Common myeloid progenitor, CD34-positive (primary cell): ENCODE results near the gene SZRD1.
"Not testable (repeated sequence)": the region's sequence is repeated elsewhere in the genome, so short reads cannot be mapped to it uniquely, and the experiment has no call there.

Experiments
- CTCF ChIA-PET: fragments of 350-600 bp; sonication (Branson Sonifier 250); formaldehyde crosslinking; loops from one replicate; lab custom pipeline; 2021; ENCODE audit warnings: antibody characterized with exemption; lab: Charles Lee
- POLR2A ChIA-PET: fragments of 350-600 bp; sonication (Branson Sonifier 250); formaldehyde crosslinking; loops from one replicate; lab custom pipeline; 2021; ENCODE audit warnings: antibody characterized with exemption; lab: Charles Lee
- DNase-seq, 3 donors: peaks; one replicate each; pipeline versions ENCODE4 v3.0.0 to v3.0.0-alpha.2; 2013
- H3K27ac ChIP-seq, 2 experiments: 1 replicate in 1 of 2; 2 replicates in 1 of 2; pipeline ENCODE4 v1.7.0; 2013; ENCODE audit warnings: inconsistent platforms in 2 of 2, low read length in 2 of 2, mild to moderate bottlenecking in 2 of 2, low read depth in 1 of 2, moderate library complexity in 1 of 2; ENCODE audit not compliant: severe bottlenecking in 2 of 2, insufficient read depth in 1 of 2, poor library complexity in 1 of 2
- H3K27me3 ChIP-seq, 5 experiments: replicated peaks in 2 of 5; 1 replicate in 3 of 5; 2 replicates in 2 of 5; pipeline versions ENCODE4 v1.6.1 to v1.7.0; 2013; ENCODE audit warnings: low read length in 4 of 5, mild to moderate bottlenecking in 2 of 5, moderate library complexity in 2 of 5, inconsistent platforms in 1 of 5; ENCODE audit not compliant: insufficient read depth in 5 of 5, control insufficient read depth in 4 of 5
- H3K36me3 ChIP-seq, 4 experiments: 1 replicate in 2 of 4; 2 replicates in 2 of 4; pipeline versions ENCODE4 v1.6.1 to v1.7.0; 2013; ENCODE audit warnings: low read length in 3 of 4, control low read depth in 1 of 4, mild to moderate bottlenecking in 1 of 4; ENCODE audit not compliant: control insufficient read depth in 4 of 4, insufficient read depth in 4 of 4
- H3K4me1 ChIP-seq, 4 experiments: 1 replicate in 3 of 4; 2 replicates in 1 of 4; pipeline versions ENCODE4 v1.6.1 to v1.7.1; 2013; ENCODE audit warnings: low read length in 3 of 4, mild to moderate bottlenecking in 3 of 4, control low read depth in 1 of 4, inconsistent platforms in 1 of 4, moderate library complexity in 1 of 4; ENCODE audit not compliant: control insufficient read depth in 4 of 4, insufficient read depth in 4 of 4; ENCODE audit errors: control extremely low read depth in 1 of 4
- H3K4me3 ChIP-seq, 7 experiments: 1 replicate in 4 of 7; 2 replicates in 3 of 7; pipeline versions ENCODE4 v1.5.1 to v1.7.0; 2013; ENCODE audit warnings: mild to moderate bottlenecking in 7 of 7, low read length in 6 of 7, moderate library complexity in 6 of 7, inconsistent platforms in 2 of 7, low read depth in 2 of 7, control low read depth in 1 of 7; ENCODE audit not compliant: insufficient read depth in 4 of 7, control insufficient read depth in 1 of 7; ENCODE audit errors: extremely low read depth in 1 of 7
- H3K9me3 ChIP-seq, 5 experiments: 1 replicate in 4 of 5; 2 replicates in 1 of 5; pipeline versions ENCODE4 v1.6.1 to v1.7.1; 2013; ENCODE audit warnings: low read length in 4 of 5, mild to moderate bottlenecking in 2 of 5, inconsistent platforms in 1 of 5, low read depth in 1 of 5, moderate library complexity in 1 of 5; ENCODE audit not compliant: control insufficient read depth in 4 of 5, insufficient read depth in 2 of 5; ENCODE audit errors: control extremely low read depth in 1 of 5
- WGBS: methylation state at CpG from one replicate; pipeline ENCODE4 v1.1.5; 2013; ENCODE audit not compliant: insufficient coverage; 5-methylcytosine and 5-hydroxymethylcytosine counted together

SZRD1 gene

GRCh38 chr1:16351456-16351993 is 15.5 kb upstream of the SZRD1 start:
- H3K27me3 ChIP-seq, result no peaks in the 10 kb centered on the region
- peak; percentile 13 to 27 (median 21) for DNase-seq
- H3K4me1 ChIP-seq, result peaks cover 4 to 26% (median 22%) of the 10 kb centered on the region in 4 experiments
- 0% methylated on average over 10 of the region's 20 CpGs for WGBS
- peak overlapping the region; percentile 82 to 93 for H3K27ac ChIP-seq
- POLR2A ChIA-PET, result interaction anchor here (2.1 kb wide), 1 partner anchor 12 kb away, joined by 16 read pairs; no protein-coding TSS in a partner anchor
- CTCF ChIA-PET, result interaction anchor here (0.7 to 5.1 kb wide), 3 partner anchors 12 to 134 kb away, joined by 3 to 48 read pairs (median 4); no protein-coding TSS in a partner anchor
- no peaks in the 10 kb centered on the region for H3K9me3 ChIP-seq
- peaks cover 0 to 2% (median 0%) of the 10 kb centered on the region in 4 experiments for H3K36me3 ChIP-seq
- peak overlapping the region; percentile 67 to 98 (median 89) for H3K4me3 ChIP-seq

- WGBS, result 0% methylated on average over 66 of the region's 81 CpGs
- Histone ChIP-seq H3K27ac (peak within 1 kb of the TSS; percentile 82 to 93), H3K4me3 (peak within 1 kb of the TSS; percentile 67 to 98 (median 89)), H3K4me1 (peaks cover 4 to 26% (median 22%) of the 10 kb centered on the region in 4 experiments), H3K9me3 (no peaks in the 10 kb centered on the region), H3K27me3 (no peaks in the 10 kb centered on the region), H3K36me3 (no peaks in the 10 kb centered on the region)
- DNase-seq, result peak; percentile 90 to 96 (median 94)
- ChIA-PET POLR2A (interaction anchor here (1.4 to 2.1 kb wide), 2 partner anchors 11 to 16 kb away, joined by 5 to 16 read pairs; no protein-coding TSS in a partner anchor), CTCF (interaction anchor here (0.7 to 5.1 kb wide), 6 partner anchors 11 to 135 kb away, joined by 3 to 48 read pairs (median 4); partner anchors contain the start of gene NECAP2)
Observed at GRCh38 chr1:16351994-16352841, 14.8 kb upstream of the SZRD1 start, which contains the start of gene FBXO42. FBXO42 (minus strand) TSS chr1:16352480; CDS start chr1:16315418, 37,062 bp downstream.

GRCh38 chr1:16352842-16353535 is 14.1 kb upstream of the SZRD1 start:
- Histone ChIP-seq H3K9me3 (no peaks in the 10 kb centered on the region), H3K27me3 (no peaks in the 10 kb centered on the region), H3K27ac (peak overlapping the region; percentile 82 to 93), H3K36me3 (no peaks in the 10 kb centered on the region), H3K4me1 (peaks cover 4 to 26% (median 22%) of the 10 kb centered on the region in 4 experiments), H3K4me3 (peak overlapping the region in 6 of 7 experiments; percentile 70 to 98 (median 90))
- POLR2A ChIA-PET, result interaction anchor here (1.4 to 2.1 kb wide), 2 partner anchors 11 to 15 kb away, joined by 5 to 16 read pairs; no protein-coding TSS in a partner anchor
- peak; percentile 14 to 63 (median 51) for DNase-seq
- 24% methylated on average over 5 of the region's 11 CpGs for WGBS
- CTCF ChIA-PET, result interaction anchor here (0.7 to 5.1 kb wide), 6 partner anchors 10 to 136 kb away, joined by 3 to 48 read pairs (median 4); partner anchors contain the start of gene NECAP2

- CTCF ChIA-PET, result interaction anchor here (0.7 to 5.1 kb wide), 5 partner anchors 8 to 149 kb away, joined by 3 to 48 read pairs (median 3); no protein-coding TSS in a partner anchor
- POLR2A ChIA-PET, result no interaction called here
- Histone ChIP-seq H3K36me3 (no peaks in the 10 kb centered on the region), H3K27ac (no peak overlapping the region), H3K4me3 (no peak overlapping the region), H3K4me1 (peaks cover 4 to 26% (median 22%) of the 10 kb centered on the region in 4 experiments), H3K27me3 (no peaks in the 10 kb centered on the region), H3K9me3 (no peaks in the 10 kb centered on the region)
- 100% methylated on average over 2 of the region's 2 CpGs for WGBS
- no peak for DNase-seq
Observed at GRCh38 chr1:16354619-16355018, 12.4 kb upstream of the SZRD1 start.

GRCh38 chr1:16356867-16357266 is 10.2 kb upstream of the SZRD1 start:
- Histone ChIP-seq H3K27ac (no peak overlapping the region), H3K27me3 (no peaks in the 10 kb centered on the region), H3K36me3 (no peaks in the 10 kb centered on the region), H3K4me1 (peaks cover 0 to 11% (median 10%) of the 10 kb centered on the region in 4 experiments), H3K9me3 (no peaks in the 10 kb centered on the region), H3K4me3 (no peak overlapping the region)
- 100% methylated on average over 1 of the region's 3 CpGs for WGBS
- POLR2A ChIA-PET, result no interaction called here
- CTCF ChIA-PET, result no interaction called here
- no peak for DNase-seq

- WGBS, result no CpG with 5 or more reads among the region's 3 CpGs
- POLR2A ChIA-PET, result interaction anchor here (0.6 to 2.9 kb wide), 2 partner anchors 13 to 129 kb away, joined by 4 to 16 read pairs; partner anchors contain the start of gene FBXO42
- H3K9me3 ChIP-seq, H3K36me3 ChIP-seq, H3K27me3 ChIP-seq: not testable (repeated sequence)
- peak in 2 of 3 donors; percentile 56 to 63 for DNase-seq
- CTCF ChIA-PET, result interaction anchor here (0.6 to 4.3 kb wide), 7 partner anchors 10 to 284 kb away, joined by 3 to 48 read pairs (median 4); partner anchors contain the start of gene FBXO42
- peak overlapping the region in 1 of 2 experiments; percentile 49 for H3K27ac ChIP-seq
- peaks cover 19 to 44% (median 33%) of the 10 kb centered on the region in 4 experiments for H3K4me1 ChIP-seq
- H3K4me3 ChIP-seq, result peak overlapping the region in 2 of 7 experiments; percentile 4 to 7
Observed at GRCh38 chr1:16365146-16365498, 1.9 kb upstream of the SZRD1 start.
